Measurements from ENCODE around the gene TRAPPC12. TPM values are rescaled to one million over a fixed set of nuclear protein-coding genes. Genes with fewer than 3 reads are reported as not detected.

The TRAPPC12 gene
- total RNA-seq, 1 experiment from 2014 or later, result 86.2 TPM

DNA sequence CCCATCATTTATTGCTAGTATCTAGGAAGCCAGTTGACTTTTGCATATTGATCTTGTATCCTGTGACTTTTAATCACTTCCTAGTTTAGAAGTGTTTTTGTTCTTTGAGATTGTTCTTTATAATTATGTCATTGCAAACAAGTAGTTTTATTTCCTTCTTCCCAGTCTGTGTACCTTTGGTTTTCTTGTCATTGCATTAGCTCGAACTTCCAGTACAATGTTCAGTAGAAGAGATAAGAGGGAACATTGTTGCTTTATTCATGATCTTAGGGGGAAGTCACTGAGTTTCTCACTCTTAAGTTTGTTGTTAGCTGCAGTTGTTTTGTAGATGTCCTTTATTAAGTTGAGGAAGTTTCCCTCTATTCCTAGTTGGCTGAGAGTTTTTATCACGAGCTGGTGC lies 61.0 kb downstream of the TRAPPC12 start:
- no peaks in the 10 kb centered on the region for H3K9me3 ChIP-seq (ENCODE audit: low read length)
- H3K4me1 ChIP-seq (ENCODE audit: insufficient read depth, low read length), result no peaks in the 10 kb centered on the region
- H2AFZ ChIP-seq (ENCODE audit: low read length), result no peak overlapping the region
- H4K20me1 ChIP-seq (ENCODE audit: low read length), result no peaks in the 10 kb centered on the region
- no peak overlapping the region for H3K4me2 ChIP-seq (ENCODE audit: low read length)
- H3K36me3 ChIP-seq (ENCODE audit: low read depth, low read length), result peaks cover 20% of the 10 kb centered on the region; the same call in 1 of the 2 replicates
- no TSS peak for BruUV-seq (replicated peaks)
- ChIA-PET POLR2A (ENCODE audit: unreplicated experiment) (no interaction called here), CTCF (no interaction called here)
- DNase-seq, result no peak
- no peaks in the 10 kb centered on the region for H3K9me2 ChIP-seq (replicated peaks; ENCODE audit: low read length)
- no peak for ATAC-seq
- intact Hi-C loops (cut with micrococcal nuclease), result no loop called here
- no peaks in the 10 kb centered on the region for H3K79me2 ChIP-seq (ENCODE audit: low read length)
- H3K27ac ChIP-seq (ENCODE audit: low read length), result no peak overlapping the region
- TF ChIP-seq EZH2phosphoT487 (IDR thresholded peaks at IDR 0.05; ENCODE audit: borderline replicate concordance, low read length), result no peak
- no peak for TF ChIP-seq EZH2 (IDR thresholded peaks at IDR 0.05; ENCODE audit: low read length, unreplicated experiment)
- TF ChIP-seq, protein P1, sequence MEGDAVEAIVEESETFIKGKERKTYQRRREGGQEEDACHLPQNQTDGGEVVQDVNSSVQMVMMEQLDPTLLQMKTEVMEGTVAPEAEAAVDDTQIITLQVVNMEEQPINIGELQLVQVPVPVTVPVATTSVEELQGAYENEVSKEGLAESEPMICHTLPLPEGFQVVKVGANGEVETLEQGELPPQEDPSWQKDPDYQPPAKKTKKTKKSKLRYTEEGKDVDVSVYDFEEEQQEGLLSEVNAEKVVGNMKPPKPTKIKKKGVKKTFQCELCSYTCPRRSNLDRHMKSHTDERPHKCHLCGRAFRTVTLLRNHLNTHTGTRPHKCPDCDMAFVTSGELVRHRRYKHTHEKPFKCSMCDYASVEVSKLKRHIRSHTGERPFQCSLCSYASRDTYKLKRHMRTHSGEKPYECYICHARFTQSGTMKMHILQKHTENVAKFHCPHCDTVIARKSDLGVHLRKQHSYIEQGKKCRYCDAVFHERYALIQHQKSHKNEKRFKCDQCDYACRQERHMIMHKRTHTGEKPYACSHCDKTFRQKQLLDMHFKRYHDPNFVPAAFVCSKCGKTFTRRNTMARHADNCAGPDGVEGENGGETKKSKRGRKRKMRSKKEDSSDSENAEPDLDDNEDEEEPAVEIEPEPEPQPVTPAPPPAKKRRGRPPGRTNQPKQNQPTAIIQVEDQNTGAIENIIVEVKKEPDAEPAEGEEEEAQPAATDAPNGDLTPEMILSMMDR (conservative IDR thresholded peaks at IDR 0.05; ENCODE audit: low read depth, low read length), result no peak
- no peaks in the 10 kb centered on the region for H3K27me3 ChIP-seq (ENCODE audit: low read length)
- H3K4me3 ChIP-seq (ENCODE audit: low read length), result no peak overlapping the region
- no peaks in the 10 kb centered on the region for H3F3A ChIP-seq (ENCODE audit: low read length, unreplicated experiment)
- H3K9ac ChIP-seq (ENCODE audit: low read length), result no peak overlapping the region

DNA sequence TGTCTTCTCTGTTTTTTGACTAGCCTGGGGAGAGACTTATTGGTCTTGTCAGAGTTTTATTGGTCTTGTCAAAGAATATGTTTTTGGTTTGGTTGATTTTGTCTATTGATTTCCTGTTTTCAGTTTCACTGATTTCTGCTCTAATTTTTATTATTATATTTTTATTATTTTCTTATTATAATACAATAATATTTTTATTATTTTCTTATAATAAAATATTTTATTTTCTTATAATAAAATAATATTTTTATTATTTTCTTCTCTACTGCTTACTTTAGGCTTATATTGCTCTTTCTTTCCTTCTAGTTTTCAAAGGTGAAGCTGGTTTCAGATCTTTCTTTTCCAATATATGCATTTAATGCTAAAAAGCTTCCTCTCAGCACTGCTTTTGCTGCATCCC lies 62.0 kb downstream of the TRAPPC12 start:
- CTCF ChIA-PET, result no interaction called here
- BruUV-seq (replicated peaks), result no TSS peak
- no peak for ATAC-seq
- Histone ChIP-seq H3K4me2 (ENCODE audit: low read length) (no peak overlapping the region), H2AFZ (ENCODE audit: low read length) (no peak overlapping the region), H3K4me3 (ENCODE audit: low read length) (no peak overlapping the region), H3K79me2 (ENCODE audit: low read length) (no peaks in the 10 kb centered on the region), H3F3A (ENCODE audit: low read length, unreplicated experiment) (no peaks in the 10 kb centered on the region), H3K27ac (ENCODE audit: low read length) (no peak overlapping the region), H3K4me1 (ENCODE audit: insufficient read depth, low read length) (no peaks in the 10 kb centered on the region), H3K36me3 (ENCODE audit: low read depth, low read length) (peaks cover 30% of the 10 kb centered on the region), H3K9me3 (ENCODE audit: low read length) (no peaks in the 10 kb centered on the region), H3K27me3 (ENCODE audit: low read length) (no peaks in the 10 kb centered on the region), H3K9ac (ENCODE audit: low read length) (no peak overlapping the region), H4K20me1 (ENCODE audit: low read length) (no peaks in the 10 kb centered on the region), H3K9me2 (replicated peaks; ENCODE audit: low read length) (no peaks in the 10 kb centered on the region)
- POLR2A ChIA-PET (ENCODE audit: unreplicated experiment), result no interaction called here
- no peak for TF ChIP-seq EZH2phosphoT487 (IDR thresholded peaks at IDR 0.05; ENCODE audit: borderline replicate concordance, low read length)
- TF ChIP-seq, protein P1 (conservative IDR thresholded peaks at IDR 0.05; ENCODE audit: low read depth, low read length), result no peak
- intact Hi-C loops (cut with micrococcal nuclease), result no loop called here
- no peak for DNase-seq

DNA sequence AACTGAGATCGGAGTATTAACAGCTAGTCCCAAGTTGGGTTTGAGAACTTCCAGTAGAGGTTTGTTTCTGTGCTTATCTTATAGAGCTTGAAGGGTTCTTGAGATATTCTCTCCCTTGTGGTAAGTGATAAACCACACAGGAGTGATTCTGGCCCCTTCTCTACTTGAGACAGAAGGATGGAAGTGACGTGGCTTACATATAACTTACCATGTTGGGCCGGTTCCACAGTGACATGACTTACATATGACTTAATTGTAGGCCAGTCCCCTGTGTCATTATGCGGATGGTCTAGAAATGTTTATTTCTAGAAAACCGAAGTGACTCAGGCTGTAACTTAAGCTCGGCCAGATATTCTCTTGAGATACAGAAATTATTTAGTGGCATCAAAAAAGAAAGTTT lies 62.7 kb downstream of the TRAPPC12 start:
- no peak overlapping the region for H3K4me2 ChIP-seq (ENCODE audit: low read length)
- H3K9me3 ChIP-seq (ENCODE audit: low read length), result no peaks in the 10 kb centered on the region
- H3K27me3 ChIP-seq (ENCODE audit: low read length), result no peaks in the 10 kb centered on the region
- DNase-seq, result no peak
- no TSS peak for BruUV-seq (replicated peaks)
- H3K79me2 ChIP-seq (ENCODE audit: low read length), result no peaks in the 10 kb centered on the region
- intact Hi-C loops (cut with micrococcal nuclease), result no loop called here
- H4K20me1 ChIP-seq (ENCODE audit: low read length), result no peaks in the 10 kb centered on the region
- peaks cover 35% of the 10 kb centered on the region for H3K36me3 ChIP-seq (ENCODE audit: low read depth, low read length)
- TF ChIP-seq EZH2phosphoT487 (IDR thresholded peaks at IDR 0.05; ENCODE audit: borderline replicate concordance, low read length) (no peak), EZH2 (IDR thresholded peaks at IDR 0.05; ENCODE audit: low read length, unreplicated experiment) (no peak)
- TF ChIP-seq, protein P1 (conservative IDR thresholded peaks at IDR 0.05; ENCODE audit: low read depth, low read length), result no peak
- H3K9me2 ChIP-seq (replicated peaks; ENCODE audit: low read length), result no peaks in the 10 kb centered on the region
- ChIA-PET POLR2A (ENCODE audit: unreplicated experiment) (no interaction called here), CTCF (no interaction called here)
- H3K4me3 ChIP-seq (ENCODE audit: low read length), result no peak overlapping the region
- no peak overlapping the region for H3K27ac ChIP-seq (ENCODE audit: low read length)
- no peak for ATAC-seq
- no peaks in the 10 kb centered on the region for H3F3A ChIP-seq (ENCODE audit: low read length, unreplicated experiment)
- no peaks in the 10 kb centered on the region for H3K4me1 ChIP-seq (ENCODE audit: insufficient read depth, low read length)
- H3K9ac ChIP-seq (ENCODE audit: low read length), result no peak overlapping the region
- H2AFZ ChIP-seq (ENCODE audit: low read length), result no peak overlapping the region

Data from PC-3 (cell line).